ENCODE results near the gene TDRD15.
"Not testable (repeated sequence)": the region's sequence is repeated elsewhere in the genome, so short reads cannot be mapped to it uniquely, and the experiment has no call there.

TDRD15 gene

GRCh38 chr2:21146638-21147037 lies 22.9 kb downstream of the TDRD15 start:
- DNase-seq (ENCODE audit: low read depth in 3 of 3) = no peak

GRCh38 chr2:21148718-21149117 lies 24.9 kb downstream of the TDRD15 start:
- DNase-seq (ENCODE audit: low read depth in 3 of 3) = no peak

GRCh38 chr2:21151234-21151633 lies 27.5 kb downstream of the TDRD15 start:
- DNase-seq (ENCODE audit: low read depth in 3 of 3) = not testable (repeated sequence)

- no peak for DNase-seq (ENCODE audit: low read depth in 3 of 3)
Observed at GRCh38 chr2:21155365-21156136, 31.8 kb downstream of the TDRD15 start.

GRCh38 chr2:21161122-21161521 lies 37.4 kb downstream of the TDRD15 start:
- DNase-seq (ENCODE audit: low read depth in 3 of 3) = no peak

- no peak for DNase-seq (ENCODE audit: low read depth in 3 of 3)
Observed at GRCh38 chr2:21161832-21162614, 38.3 kb downstream of the TDRD15 start.

- no peak for DNase-seq (ENCODE audit: low read depth in 3 of 3)
Observed at GRCh38 chr2:21162615-21162878, 38.8 kb downstream of the TDRD15 start.

GRCh38 chr2:21163213-21163612 lies 39.4 kb downstream of the TDRD15 start:
- DNase-seq (ENCODE audit: low read depth in 3 of 3) = no peak

GRCh38 chr2:21165350-21165749 lies 41.6 kb downstream of the TDRD15 start:
- DNase-seq (ENCODE audit: low read depth in 3 of 3) = no peak

GRCh38 chr2:21175895-21176646 lies 52.3 kb downstream of the TDRD15 start:
- no peak for DNase-seq (ENCODE audit: low read depth in 3 of 3)

GRCh38 chr2:21181957-21182356 lies 58.2 kb downstream of the TDRD15 start:
- no peak for DNase-seq (ENCODE audit: low read depth in 3 of 3)

GRCh38 chr2:21183306-21183705 lies 59.5 kb downstream of the TDRD15 start:
- no peak for DNase-seq (ENCODE audit: low read depth in 3 of 3)

- DNase-seq (ENCODE audit: low read depth in 3 of 3) = no peak
Observed at GRCh38 chr2:21183726-21184125, 60.0 kb downstream of the TDRD15 start.

GRCh38 chr2:21191535-21191934 lies 67.8 kb downstream of the TDRD15 start:
- DNase-seq (ENCODE audit: low read depth in 3 of 3) = no peak
